HG03378 (cell line): ENCODE data around the gene SHROOM1.
"Not testable (repeated sequence)": the region's sequence is repeated elsewhere in the genome, so short reads cannot be mapped to it uniquely, and the experiment has no call there.

Experiments used
- ATAC-seq: cut with Tn5 transposase; IDR thresholded peaks from one replicate; pipeline ENCODE4 v1.9.1; 2021; ENCODE audit warnings: mild to moderate bottlenecking, moderate library complexity; ENCODE audit not compliant: unreplicated experiment

Gene SHROOM1

GRCh38 chr5:132808448-132808847, 22.0 kb downstream of the SHROOM1 start:
- ATAC-seq: no peak

- ATAC-seq: no peak
Observed at GRCh38 chr5:132807163-132807838, 23.1 kb downstream of the SHROOM1 start.

GRCh38 chr5:132806804-132807162, 23.7 kb downstream of the SHROOM1 start:
- ATAC-seq: not testable (repeated sequence)

DNA sequence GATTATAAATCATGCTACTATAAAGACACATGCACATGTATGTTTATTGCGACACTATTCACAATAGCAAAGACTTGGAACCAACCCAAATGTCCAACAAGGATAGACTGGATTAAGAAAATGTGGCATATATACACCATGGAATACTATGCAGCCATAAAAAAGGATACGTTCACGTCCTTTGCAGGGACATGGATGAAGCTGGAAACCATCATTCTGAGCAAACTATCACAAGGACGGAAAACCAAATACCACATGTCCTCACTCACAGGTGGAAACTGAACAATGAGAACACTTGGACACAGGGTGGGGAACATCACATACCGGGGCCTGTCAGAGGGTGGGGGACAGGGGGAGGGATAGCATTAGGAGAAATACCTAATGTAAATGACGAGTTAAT, 24.6 kb downstream of the SHROOM1 start:
- ATAC-seq: not testable (repeated sequence)

GRCh38 chr5:132804219-132804618, 26.2 kb downstream of the SHROOM1 start:
- ATAC-seq: not testable (repeated sequence)

GRCh38 chr5:132802685-132803066, 27.8 kb downstream of the SHROOM1 start:
- not testable (repeated sequence) for ATAC-seq

- no peak for ATAC-seq
Observed at GRCh38 chr5:132802044-132802684, 28.3 kb downstream of the SHROOM1 start.

DNA sequence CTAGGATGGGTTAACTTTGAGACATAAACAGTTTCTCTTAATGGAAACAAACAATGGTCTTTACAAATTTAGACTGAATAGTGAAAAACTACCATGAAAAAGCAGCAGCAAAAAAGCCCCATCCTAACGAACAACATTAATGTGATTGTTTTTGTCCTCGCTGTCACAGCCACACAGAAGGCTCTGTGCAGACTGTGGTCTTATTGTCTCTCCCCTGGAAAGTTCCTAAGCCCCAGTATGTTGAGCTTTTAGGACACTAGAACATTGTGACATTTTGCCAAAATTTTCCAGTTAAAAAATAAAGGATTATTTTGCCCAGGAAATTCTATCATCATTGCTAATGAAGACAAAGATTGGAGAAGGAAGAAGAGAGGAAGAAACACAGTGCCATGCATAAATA, 29.9 kb downstream of the SHROOM1 start:
- ATAC-seq: no peak

GRCh38 chr5:132799392-132799791, 31.1 kb downstream of the SHROOM1 start:
- no peak for ATAC-seq

GRCh38 chr5:132797651-132798050, 32.8 kb downstream of the SHROOM1 start:
- no peak for ATAC-seq

DNA sequence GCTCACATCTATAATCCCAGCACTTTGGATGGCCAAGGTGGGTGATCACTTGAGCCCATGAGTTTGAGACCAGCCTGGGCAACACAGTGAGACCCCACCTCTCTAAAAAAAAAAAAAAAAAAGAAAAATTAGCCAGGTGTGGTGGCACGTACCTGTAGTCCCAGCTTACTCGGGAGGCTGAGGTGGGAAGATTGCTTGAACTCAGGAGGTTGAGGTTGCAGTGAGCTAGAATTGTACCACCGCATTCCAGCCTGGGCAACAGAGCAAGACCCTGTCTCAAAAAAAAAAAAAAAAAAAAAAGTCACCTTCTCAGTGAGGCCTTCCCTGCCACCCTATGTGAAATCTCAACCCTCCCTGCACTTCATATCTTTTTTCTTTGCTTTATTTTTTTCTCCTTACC, 39.4 kb downstream of the SHROOM1 start:
- ATAC-seq: no peak

GRCh38 chr5:132790201-132790865, 40.1 kb downstream of the SHROOM1 start:
- ATAC-seq: no peak

GRCh38 chr5:132788990-132789886, 41.2 kb downstream of the SHROOM1 start:
- ATAC-seq: no peak

DNA sequence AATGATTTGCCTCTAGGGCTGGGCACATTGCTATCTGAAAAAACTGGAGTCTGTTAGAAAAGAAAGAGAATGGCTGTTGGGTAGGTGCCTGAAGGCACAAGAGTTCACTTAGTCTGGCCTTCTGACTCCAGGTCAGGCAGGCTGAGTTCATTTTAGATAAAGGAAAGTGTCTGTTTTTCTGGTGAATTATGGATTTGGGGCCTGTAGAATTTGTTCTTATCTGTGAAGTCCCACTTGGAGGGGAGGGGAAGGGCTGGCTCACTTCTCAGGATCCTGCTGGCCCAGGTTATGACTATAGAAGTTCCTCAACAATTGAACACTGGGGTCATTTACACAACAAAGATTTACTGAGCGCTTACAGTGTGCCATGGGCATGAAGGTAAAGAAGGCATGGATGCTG, 41.9 kb downstream of the SHROOM1 start:
- ATAC-seq: no peak

GRCh38 chr5:132787076-132787475, 43.4 kb downstream of the SHROOM1 start:
- ATAC-seq: no peak

GRCh38 chr5:132785864-132786263, 44.6 kb downstream of the SHROOM1 start:
- no peak for ATAC-seq

GRCh38 chr5:132785365-132785764, 45.1 kb downstream of the SHROOM1 start:
- ATAC-seq: no peak

- ATAC-seq: no peak
Observed at GRCh38 chr5:132782101-132782500, 48.3 kb downstream of the SHROOM1 start.

DNA sequence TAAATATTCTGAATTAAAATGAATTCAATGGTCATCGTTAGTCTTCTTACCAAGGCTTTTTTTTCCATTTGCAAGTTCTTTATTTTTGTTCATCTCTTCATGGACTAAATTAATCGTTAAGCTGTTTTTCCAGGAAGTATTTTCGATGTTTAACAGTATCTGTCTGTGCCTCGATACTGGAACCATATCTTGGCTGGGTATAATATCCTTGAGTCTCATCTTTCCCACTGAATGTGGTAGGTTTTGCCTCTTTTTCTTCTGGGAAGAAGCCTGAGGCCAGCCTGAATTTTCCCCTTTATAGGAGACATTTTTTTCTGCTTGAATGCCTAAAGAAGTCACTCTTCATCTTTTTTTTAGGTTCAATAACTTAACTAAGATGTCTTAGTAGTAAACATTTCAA, 49.4 kb downstream of the SHROOM1 start:
- no peak for ATAC-seq

- ATAC-seq: no peak
Observed at GRCh38 chr5:132780577-132780976, 49.9 kb downstream of the SHROOM1 start.

DNA sequence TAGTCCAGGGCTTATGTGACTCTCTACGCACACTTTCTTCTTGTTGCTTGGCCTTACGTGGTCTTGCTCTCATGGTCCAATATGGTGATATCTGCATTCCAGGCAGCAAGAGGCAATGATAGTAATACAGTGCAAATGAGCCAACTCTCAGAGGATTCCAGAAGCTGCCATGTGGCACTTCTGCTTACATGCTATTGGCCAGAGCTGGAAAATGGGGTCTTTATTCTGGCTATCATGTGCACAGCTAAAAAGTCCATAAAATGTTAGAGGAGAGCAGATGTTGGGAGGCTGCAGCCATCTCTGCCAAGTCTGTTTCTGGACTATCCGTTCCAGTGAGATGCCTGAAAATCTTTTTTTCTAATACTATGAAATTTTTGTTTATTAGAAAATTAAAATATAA, 50.5 kb downstream of the SHROOM1 start:
- ATAC-seq: no peak
